AG10803 (cell line): ENCODE data around the gene COIL.

Source experiments
- DNase-seq: peaks from one replicate; pipeline ENCODE4 v3.0.0; 2010; ENCODE audit warnings: low read depth
- H3K4me3 ChIP-seq: 2 replicates; pipeline ENCODE4 v1.5.1; 2011; ENCODE audit warnings: mild to moderate bottlenecking, low read length, control low read depth
- CTCF ChIP-seq: conservative IDR thresholded peaks from 2 replicates; pipeline ENCODE4 v1.5.1; 2011; ENCODE audit warnings: mild to moderate bottlenecking, low read length, control low read depth, inconsistent platforms

Gene COIL

GRCh38 chr17:56913867-56914580 is 46.8 kb downstream of the COIL start, which contains the start of gene TRIM25:
TRIM25 (minus strand) TSS chr17:56914049; CDS start chr17:56913988, 61 bp downstream.
- no peak for TF ChIP-seq CTCF
- DNase-seq: peak; percentile 88
- H3K4me3 ChIP-seq: peak within 1 kb of the TSS; percentile 97

GRCh38 chr17:56913353-56913866 is 47.4 kb downstream of the COIL start:
- no peak for TF ChIP-seq CTCF
- H3K4me3 ChIP-seq: peak overlapping the region; percentile 97
- no peak for DNase-seq

DNA sequence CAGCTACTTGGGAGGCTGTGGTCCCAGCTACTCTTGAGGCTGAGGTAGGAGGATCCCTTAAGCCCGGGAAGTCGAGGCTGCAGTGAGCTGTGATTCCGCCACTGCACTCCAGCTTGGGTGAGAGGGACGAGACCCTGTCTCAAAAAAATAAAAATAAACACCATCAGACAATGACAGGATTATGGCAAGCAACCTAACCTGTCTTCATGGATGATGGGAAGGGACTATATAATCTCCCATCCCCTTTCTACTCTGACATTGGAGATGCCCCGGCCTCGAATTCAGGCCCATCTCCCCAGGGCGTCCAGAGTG is 47.9 kb downstream of the COIL start:
- TF ChIP-seq CTCF: no peak
- no peak for DNase-seq
- H3K4me3 ChIP-seq: peak overlapping the region; percentile 97

GRCh38 chr17:56912105-56912999 is 48.5 kb downstream of the COIL start:
- DNase-seq: peak; percentile 49
- peak overlapping the region; percentile 97 for H3K4me3 ChIP-seq
- no peak for TF ChIP-seq CTCF

GRCh38 chr17:56910509-56911235 is 50.2 kb downstream of the COIL start:
- no peak overlapping the region; the same call in 1 of the 2 replicates for H3K4me3 ChIP-seq
- no peak for TF ChIP-seq CTCF

DNA sequence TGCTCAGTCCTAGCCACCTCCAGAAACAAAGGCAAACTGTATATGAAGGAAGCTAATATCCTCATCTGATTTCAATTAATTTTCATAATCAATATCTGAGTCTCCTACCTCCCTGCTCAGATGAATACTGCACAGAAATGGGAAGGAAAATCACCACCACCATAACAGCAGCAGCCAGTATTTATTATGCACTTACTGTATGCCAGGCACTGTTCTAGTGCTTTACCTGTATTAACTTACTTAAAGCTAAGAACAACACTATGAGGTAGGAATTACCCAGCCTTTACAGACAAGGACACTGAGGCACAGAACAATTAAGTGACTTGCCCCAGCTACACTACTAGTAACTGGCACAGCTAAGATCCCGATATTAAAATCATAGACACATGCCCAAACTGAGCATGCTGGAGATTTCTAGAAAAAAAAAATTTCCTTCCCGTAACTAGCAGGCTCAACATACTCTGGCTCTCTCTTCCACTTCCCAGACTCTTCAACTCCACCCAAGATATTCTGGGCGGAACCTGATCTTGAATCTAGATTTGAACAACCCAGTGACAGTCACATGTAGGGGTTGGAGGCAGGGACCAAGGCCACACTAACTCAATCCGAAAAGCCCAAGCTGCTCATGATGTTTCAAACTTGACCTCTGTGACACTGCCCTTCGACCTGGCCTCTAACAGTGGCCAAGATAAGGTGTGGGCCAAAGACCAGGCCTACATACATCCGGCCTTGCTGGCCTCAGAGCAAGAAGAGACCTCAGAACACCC is 50.9 kb downstream of the COIL start:
- no peak overlapping the region for H3K4me3 ChIP-seq
- no peak for TF ChIP-seq CTCF
- no peak for DNase-seq

More at GRCh38 chr17:56910509-56911235, 50.2 kb downstream of the COIL start:
- no peak for DNase-seq
